Breast epithelium (tissue), 3 donors: Measurements from ENCODE around the gene RAD50.

Source experiments
- POLR2A ChIP-seq: fragments of 450-650 bp; IDR thresholded peaks from one replicate; pipeline ENCODE4 v1.6.1; 2016; ENCODE audit warnings: antibody characterized with exemption, mild to moderate bottlenecking, moderate library complexity
- POLR2AphosphoS5 ChIP-seq, 3 donors: sonication (generic); formaldehyde crosslinking; IDR thresholded peaks; one replicate each; pipeline ENCODE4 v1.6.1; 2017; ENCODE audit warnings: antibody characterized with exemption in 3 of 3
- TF ChIP-seq, protein P1 (sequence below), 3 donors: fragments of 450-650 bp; IDR thresholded peaks; one replicate each; pipeline ENCODE4 v1.5.1; 2016 to 2017; ENCODE audit warnings: antibody characterized with exemption in 3 of 3, mild to moderate bottlenecking in 3 of 3, moderate library complexity in 3 of 3

DNA sequence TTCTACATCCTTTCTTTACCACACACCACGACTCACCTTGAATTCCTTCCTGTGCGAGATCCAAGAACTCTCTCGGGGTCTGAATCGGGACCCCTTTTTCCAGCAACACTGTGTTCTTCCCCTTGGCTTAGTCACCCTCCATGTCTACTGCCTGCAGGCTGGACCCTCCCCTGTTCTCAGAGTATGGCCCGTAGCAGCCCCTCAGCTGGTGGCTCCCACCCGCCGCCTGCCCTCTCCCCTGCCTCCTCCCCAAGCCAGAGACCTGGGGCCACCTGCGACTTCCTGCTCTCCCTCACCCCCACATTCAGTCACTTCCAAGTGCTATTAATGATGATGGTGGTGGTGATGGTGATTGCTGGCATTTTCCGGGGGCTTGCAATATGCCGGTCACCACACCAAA lies 110.5 kb downstream of the RAD50 start:
- TF ChIP-seq, protein P1, sequence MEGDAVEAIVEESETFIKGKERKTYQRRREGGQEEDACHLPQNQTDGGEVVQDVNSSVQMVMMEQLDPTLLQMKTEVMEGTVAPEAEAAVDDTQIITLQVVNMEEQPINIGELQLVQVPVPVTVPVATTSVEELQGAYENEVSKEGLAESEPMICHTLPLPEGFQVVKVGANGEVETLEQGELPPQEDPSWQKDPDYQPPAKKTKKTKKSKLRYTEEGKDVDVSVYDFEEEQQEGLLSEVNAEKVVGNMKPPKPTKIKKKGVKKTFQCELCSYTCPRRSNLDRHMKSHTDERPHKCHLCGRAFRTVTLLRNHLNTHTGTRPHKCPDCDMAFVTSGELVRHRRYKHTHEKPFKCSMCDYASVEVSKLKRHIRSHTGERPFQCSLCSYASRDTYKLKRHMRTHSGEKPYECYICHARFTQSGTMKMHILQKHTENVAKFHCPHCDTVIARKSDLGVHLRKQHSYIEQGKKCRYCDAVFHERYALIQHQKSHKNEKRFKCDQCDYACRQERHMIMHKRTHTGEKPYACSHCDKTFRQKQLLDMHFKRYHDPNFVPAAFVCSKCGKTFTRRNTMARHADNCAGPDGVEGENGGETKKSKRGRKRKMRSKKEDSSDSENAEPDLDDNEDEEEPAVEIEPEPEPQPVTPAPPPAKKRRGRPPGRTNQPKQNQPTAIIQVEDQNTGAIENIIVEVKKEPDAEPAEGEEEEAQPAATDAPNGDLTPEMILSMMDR (IDR thresholded peaks at IDR 0.05), result no peak
- TF ChIP-seq POLR2AphosphoS5 (IDR thresholded peaks at IDR 0.05) (no peak), POLR2A (no peak)
